HepG2 (cell line): Measurements from ENCODE around the gene SEC14L1. TPM values are rescaled to one million over a fixed set of nuclear protein-coding genes. Genes with fewer than 3 reads are reported as not detected.

ENCODE experiments used
- ARID2 ChIP-seq: sonication (generic); formaldehyde crosslinking; IDR thresholded peaks from 2 replicates; pipeline ENCODE4 v1.8.1; 2022; ENCODE audit warnings: mild to moderate bottlenecking, missing genetic modification reagents, borderline replicate concordance
- ARID5B ChIP-seq: IDR thresholded peaks from 2 replicates; pipeline ENCODE4 v1.4.0; 2020; ENCODE audit warnings: mild to moderate bottlenecking, missing genetic modification reagents
- CEBPB ChIP-seq: IDR thresholded peaks from 2 replicates; pipeline ENCODE4 v1.6.1; 2011; ENCODE audit warnings: low read depth, low read length, improper control_type of control experiment, borderline replicate concordance
- CREBL2 ChIP-seq: sonication (generic); formaldehyde crosslinking; IDR thresholded peaks from 2 replicates; pipeline ENCODE4 v1.8.1; 2023; ENCODE audit warnings: missing genetic modification reagents, mild to moderate bottlenecking, borderline replicate concordance
- GRHL1 ChIP-seq: sonication (generic); formaldehyde crosslinking; conservative IDR thresholded peaks from 2 replicates; pipeline ENCODE4 v1.8.0; 2022; ENCODE audit warnings: missing genetic modification reagents
- JDP2 ChIP-seq: sonication (generic); formaldehyde crosslinking; IDR thresholded peaks from 2 replicates; pipeline ENCODE4 v1.8.1; 2022; ENCODE audit warnings: missing genetic modification reagents, borderline replicate concordance
- MAF1 ChIP-seq: sonication (generic); formaldehyde crosslinking; IDR thresholded peaks from 2 replicates; pipeline ENCODE4 v1.5.0; 2020; ENCODE audit warnings: missing genetic modification reagents, borderline replicate concordance
- NCOA2 ChIP-seq: sonication (generic); formaldehyde crosslinking; IDR thresholded peaks from 2 replicates; pipeline ENCODE4 v1.8.0; 2022; ENCODE audit warnings: inconsistent platforms
- NR2F6 ChIP-seq, 2 experiments: IDR thresholded peaks; 2 replicates each; pipeline ENCODE4 v1.6.1; 2016; ENCODE audit warnings: antibody characterized with exemption in 1 of 2, mild to moderate bottlenecking in 1 of 2
- RAD51 ChIP-seq: fragments of 450-650 bp; IDR thresholded peaks from 2 replicates; pipeline ENCODE4 v1.6.1; 2016; ENCODE audit warnings: borderline replicate concordance
- RARA ChIP-seq: IDR thresholded peaks from 2 replicates; pipeline ENCODE4 v1.6.1; 2016; ENCODE audit warnings: missing genetic modification reagents, missing compliant biosample characterization
- REPIN1 ChIP-seq: sonication (generic); formaldehyde crosslinking; IDR thresholded peaks from 2 replicates; pipeline ENCODE4 v1.8.0; 2022; ENCODE audit warnings: missing genetic modification reagents, low read depth, mild to moderate bottlenecking, borderline replicate concordance
- RNF2 ChIP-seq: fragments of 450-650 bp; conservative IDR thresholded peaks from 2 replicates; pipeline ENCODE4 v1.6.1; 2016; ENCODE audit warnings: low read depth
- RXRB ChIP-seq: IDR thresholded peaks from 2 replicates; pipeline ENCODE4 v1.6.1; 2016; ENCODE audit warnings: borderline replicate concordance, missing genetic modification reagents, missing compliant biosample characterization
- TARDBP ChIP-seq: sonication (generic); formaldehyde crosslinking; IDR thresholded peaks from 2 replicates; pipeline ENCODE4 v1.8.0; 2022; ENCODE audit warnings: mild to moderate bottlenecking, missing genetic modification reagents
- TEF ChIP-seq: sonication (generic); formaldehyde crosslinking; IDR thresholded peaks from 2 replicates; pipeline ENCODE4 v1.5.0; 2020; ENCODE audit warnings: missing genetic modification reagents
- TFDP2 ChIP-seq: sonication (generic); formaldehyde crosslinking; IDR thresholded peaks from 2 replicates; pipeline ENCODE4 v1.4.0; 2020; ENCODE audit warnings: missing genetic modification reagents
- TGIF2 ChIP-seq: IDR thresholded peaks from 2 replicates; pipeline ENCODE4 v1.6.1; 2016; ENCODE audit warnings: control low read depth, missing compliant biosample characterization
- TP53 ChIP-seq: sonication (generic); formaldehyde crosslinking; conservative IDR thresholded peaks from 2 replicates; pipeline ENCODE4 v1.4.0; 2020; ENCODE audit warnings: missing genetic modification reagents
- ZFP36L1 ChIP-seq: sonication (generic); formaldehyde crosslinking; IDR thresholded peaks from 2 replicates; pipeline ENCODE4 v1.8.0; 2022; ENCODE audit warnings: mild to moderate bottlenecking, missing genetic modification reagents, moderate library complexity
- ZMYM4 ChIP-seq: sonication (generic); formaldehyde crosslinking; IDR thresholded peaks from 2 replicates; pipeline ENCODE4 v1.8.1; 2023; ENCODE audit warnings: mild to moderate bottlenecking, missing genetic modification reagents
- ZNF546 ChIP-seq: sonication (generic); formaldehyde crosslinking; conservative IDR thresholded peaks from 2 replicates; pipeline ENCODE4 v1.8.1; 2023; ENCODE audit warnings: mild to moderate bottlenecking, missing genetic modification reagents
- ZSCAN21 ChIP-seq: sonication (generic); formaldehyde crosslinking; IDR thresholded peaks from 2 replicates; pipeline ENCODE4 v1.8.0; 2022; ENCODE audit warnings: mild to moderate bottlenecking, missing genetic modification reagents, moderate library complexity, borderline replicate concordance
- polyA plus RNA-seq, 8 experiments: library from polyadenylated mRNA; depleted of rRNA in 3 of 8; stranded (reverse) in 7 of 8; unstranded in 1 of 8; fragments of >200 nt; fragmentation: Illumina TruSeq in 4 of 8; extraction: Trizol in 4 of 8; gene quantifications; 2 replicates each; pipeline versions ENCODE4 v1.2.1 to v1.2.3, GENCODE V29; 2011 to 2016; ENCODE audit warnings: low read depth in 4 of 8, missing spikeins in 1 of 8, mixed read lengths in 1 of 8; ENCODE audit not compliant: insufficient read depth in 1 of 8
- total RNA-seq, 5 experiments: library from RNA; depleted of rRNA; stranded (reverse); fragments of >200 nt; fragmentation: Illumina TruSeq; extraction: Trizol; gene quantifications; 2 replicates each; pipeline ENCODE4 v1.2.3, GENCODE V29; 2016; ENCODE audit warnings: low read depth in 1 of 5

Gene SEC14L1
- total and polyA plus RNA-seq, 2 of the 13 experiments (the other 11 are each of a cell fraction or from before 2014, with no cell fraction given): 26.3 to 43.9 TPM

- peak; percentile 91 for TF ChIP-seq ARID5B (CRISPR knock-in tag)
- no peak for TF ChIP-seq RNF2
- TF ChIP-seq TEF: peak; percentile 100
- TF ChIP-seq GRHL1 (CRISPR knock-in tag): no peak
- TF ChIP-seq ARID2 (CRISPR knock-in tag): 0 out of 2 replicates have a peak, but pooled peaks have one; percentile 26
- peak; percentile 86; the same call in 1 of the 2 replicates for TF ChIP-seq ZFP36L1 (CRISPR knock-in tag)
- TF ChIP-seq JDP2 (CRISPR knock-in tag): no peak
- peak; percentile 18; the same call in 1 of the 2 replicates for TF ChIP-seq RAD51
- TF ChIP-seq NR2F6 (IDR thresholded peaks at IDR 0.05): 0 out of 2 replicates have a peak, but pooled peaks have one; percentile 45
- peak; percentile 79; the same call in 1 of the 2 replicates for TF ChIP-seq NR2F6 (CRISPR knock-in tag; IDR thresholded peaks at IDR 0.05)
- TF ChIP-seq ZNF546 (CRISPR knock-in tag): no peak
- no peak for TF ChIP-seq ZSCAN21
- TF ChIP-seq RARA (CRISPR knock-in tag): peak; percentile 93
- TF ChIP-seq REPIN1 (CRISPR knock-in tag): 0 out of 2 replicates have a peak, but pooled peaks have one; percentile 21
- no peak for TF ChIP-seq TP53
- peak; percentile 43; the same call in 1 of the 2 replicates for TF ChIP-seq NCOA2 (CRISPR knock-in tag)
- peak; percentile 90 for TF ChIP-seq RXRB (CRISPR knock-in tag)
- no peak for TF ChIP-seq TFDP2 (CRISPR knock-in tag)
- peak; percentile 45; the same call in 1 of the 2 replicates for TF ChIP-seq ZMYM4
- peak; percentile 93 for TF ChIP-seq CEBPB
- TF ChIP-seq MAF1 (CRISPR knock-in tag): no peak
- TF ChIP-seq CREBL2 (CRISPR knock-in tag): no peak
- peak; percentile 66 for TF ChIP-seq TARDBP
- TF ChIP-seq TGIF2 (CRISPR knock-in tag): peak; percentile 90
Observed at GRCh38 chr17:77098884-77099545, 41.8 kb upstream of the SEC14L1 start (continued).
